Right hindlimb (tissue), 1 donor: ENCODE results near the gene CYBC1.

Experiments
- DNase-seq: peaks from one replicate; pipeline ENCODE4 v3.0.0-alpha.2; 2018

The CYBC1 gene

DNA sequence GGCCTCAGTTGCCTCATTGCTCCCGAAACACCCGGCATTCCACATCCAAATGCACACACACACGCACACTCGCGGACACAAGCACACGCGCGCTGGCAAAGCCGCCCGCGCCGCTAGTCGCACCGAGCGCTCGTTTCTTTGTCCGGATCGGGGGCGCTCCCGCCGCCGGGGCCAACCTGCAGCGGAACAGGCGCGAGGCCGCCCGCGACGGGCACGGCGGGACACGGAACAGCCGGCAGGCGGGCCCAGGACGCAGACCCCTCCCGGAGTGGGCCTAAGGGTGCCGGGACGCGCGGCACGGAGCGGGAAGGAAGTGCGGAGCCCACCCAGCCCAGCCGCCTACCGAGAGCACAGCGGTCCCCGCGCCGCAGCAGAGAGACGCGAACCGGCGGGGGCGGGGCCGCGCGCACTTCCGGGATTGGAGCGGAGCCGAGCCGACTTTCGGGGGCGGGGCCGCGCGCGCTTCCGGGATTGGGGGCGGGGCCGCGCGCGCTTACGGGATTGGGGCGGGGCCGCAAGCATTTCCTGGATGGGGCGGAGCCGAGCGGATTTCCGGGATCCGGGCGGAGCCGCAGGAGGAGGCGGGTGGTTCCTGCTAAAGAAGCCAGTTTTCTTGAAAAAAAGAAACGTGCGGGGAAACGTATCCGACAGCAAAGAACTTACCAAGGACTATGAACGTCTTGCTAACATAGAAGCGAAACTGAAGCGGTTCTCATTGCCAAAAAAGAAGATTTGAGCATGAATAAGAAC, at the start of gene CYBC1:
CYBC1 (minus strand) TSS at position 396 of the 750 bp plus-strand sequence. CDS start 1,498 bp downstream, outside the sequence.
- peak; percentile 95 for DNase-seq

DNA sequence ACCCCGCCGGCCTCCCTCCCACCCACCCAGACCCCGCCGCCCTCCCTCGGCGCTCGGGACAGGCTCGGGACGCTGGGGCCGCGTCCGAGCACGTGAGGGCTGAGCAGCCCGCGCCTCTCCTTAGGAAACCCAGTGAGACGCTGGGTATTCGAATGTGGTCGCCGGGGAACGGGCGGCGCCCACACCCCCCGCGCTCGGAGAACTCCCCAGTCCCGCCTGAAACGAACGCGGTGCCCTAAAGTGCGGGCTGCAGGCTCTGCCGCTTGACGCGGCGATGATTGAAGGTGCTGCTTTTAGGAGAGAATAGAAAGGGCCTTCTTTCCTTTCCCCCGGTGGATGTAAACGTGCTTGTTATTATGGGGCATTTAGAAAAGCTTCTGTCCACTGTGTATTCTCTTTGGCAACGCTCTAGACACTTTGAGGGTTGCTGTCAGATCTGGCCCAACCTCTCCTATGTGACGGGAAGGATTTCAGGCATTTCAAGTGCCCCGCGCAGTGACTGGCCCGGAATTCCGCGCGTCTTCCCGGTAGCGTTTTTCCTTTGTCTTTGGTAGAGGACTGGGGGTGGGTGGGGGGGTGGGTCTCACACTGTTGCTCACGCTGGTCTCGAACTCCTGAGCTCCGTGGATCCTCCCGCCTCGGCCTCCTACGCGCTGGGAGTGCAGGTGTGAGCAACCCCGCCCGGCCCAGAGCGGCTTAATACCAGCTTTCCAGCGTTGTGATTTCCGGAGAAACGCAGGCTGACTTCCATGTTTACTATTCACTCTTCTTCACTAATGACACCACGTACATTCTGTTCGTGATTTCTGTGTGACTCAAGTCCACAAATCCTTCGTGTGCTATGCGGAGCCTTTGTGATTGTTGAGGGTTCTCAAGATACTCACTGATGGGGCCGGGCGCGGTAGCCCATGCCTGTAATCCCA, 47.2 kb upstream of the CYBC1 start:
- no peak for DNase-seq

DNA sequence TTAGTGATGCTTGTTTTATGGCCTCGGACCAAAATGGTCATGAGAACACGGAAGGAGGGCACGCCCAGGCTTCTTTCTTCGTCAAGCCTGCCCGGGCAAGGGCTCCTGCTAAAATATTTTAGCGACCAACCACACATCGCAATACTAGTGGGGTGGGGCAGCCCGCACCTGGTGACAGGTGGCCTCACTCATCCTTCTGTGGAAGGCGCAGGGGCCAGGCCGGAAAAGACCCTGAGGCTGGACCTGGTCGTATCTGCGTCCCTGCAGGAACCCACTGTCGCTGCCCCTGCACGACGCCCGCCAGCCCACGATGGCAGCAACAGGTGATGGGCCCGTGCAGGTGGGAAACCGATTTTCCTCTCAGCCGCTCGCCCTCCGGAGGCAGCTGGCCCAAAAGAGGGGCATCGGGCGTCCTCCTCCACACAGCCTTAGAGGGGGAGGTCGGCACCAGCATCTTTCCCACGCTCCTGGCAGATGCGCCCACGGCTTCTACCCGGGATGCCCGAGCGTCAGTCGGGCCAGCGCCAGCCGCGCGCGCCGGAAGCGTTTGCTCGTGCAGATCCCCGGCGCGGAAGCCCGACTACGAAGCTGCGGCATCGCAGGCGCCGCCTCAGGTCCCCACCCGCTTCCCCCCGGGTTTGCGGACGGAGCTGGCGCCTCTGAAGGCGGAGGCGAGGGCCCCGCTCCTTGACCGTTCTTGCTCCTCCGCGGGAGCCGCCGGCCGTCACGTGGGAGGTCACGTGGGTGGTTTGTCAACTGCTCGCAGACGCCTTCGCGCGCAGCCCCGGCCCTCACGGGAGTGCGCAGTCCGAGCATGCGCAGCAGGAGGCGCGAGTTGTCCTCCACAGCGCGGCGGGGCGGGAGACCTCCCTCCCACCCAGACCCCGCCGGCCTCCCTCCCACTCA, 46.2 kb upstream of the CYBC1 start:
- DNase-seq, result peak; percentile 96

DNA sequence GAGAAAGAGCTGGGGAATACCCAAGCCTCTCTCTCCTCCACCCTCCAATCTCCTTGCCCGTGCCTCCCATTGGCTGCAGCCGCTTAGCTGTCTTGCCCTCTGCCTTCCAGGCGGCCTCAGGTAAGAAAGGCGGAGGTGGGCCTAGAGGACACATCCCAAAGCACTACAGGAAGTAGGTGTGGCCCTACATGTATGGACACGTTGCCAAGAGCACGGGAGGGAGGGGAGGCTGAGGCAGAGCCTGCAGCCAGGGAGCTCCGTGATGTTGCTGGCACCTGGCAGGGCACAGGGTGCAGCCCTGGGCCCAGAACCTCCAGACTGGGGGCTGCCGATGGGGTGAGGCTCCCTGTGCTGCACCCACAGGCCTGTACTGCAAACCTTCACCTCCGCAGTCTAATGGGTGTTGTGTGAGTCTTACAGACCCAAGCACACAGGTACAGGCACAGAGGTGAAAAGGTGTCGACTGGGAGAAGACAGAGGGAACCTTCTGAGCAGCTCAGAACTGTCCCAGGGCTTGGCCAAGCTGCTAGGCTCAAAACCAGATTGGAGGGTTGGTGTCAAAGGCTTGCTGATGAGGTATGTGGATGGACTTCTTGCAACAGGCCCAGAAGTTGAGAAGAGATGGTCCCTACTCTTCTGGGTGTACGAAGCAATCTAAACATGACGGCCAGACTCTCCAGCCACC, 45.4 kb upstream of the CYBC1 start:
- DNase-seq, result no peak

DNA sequence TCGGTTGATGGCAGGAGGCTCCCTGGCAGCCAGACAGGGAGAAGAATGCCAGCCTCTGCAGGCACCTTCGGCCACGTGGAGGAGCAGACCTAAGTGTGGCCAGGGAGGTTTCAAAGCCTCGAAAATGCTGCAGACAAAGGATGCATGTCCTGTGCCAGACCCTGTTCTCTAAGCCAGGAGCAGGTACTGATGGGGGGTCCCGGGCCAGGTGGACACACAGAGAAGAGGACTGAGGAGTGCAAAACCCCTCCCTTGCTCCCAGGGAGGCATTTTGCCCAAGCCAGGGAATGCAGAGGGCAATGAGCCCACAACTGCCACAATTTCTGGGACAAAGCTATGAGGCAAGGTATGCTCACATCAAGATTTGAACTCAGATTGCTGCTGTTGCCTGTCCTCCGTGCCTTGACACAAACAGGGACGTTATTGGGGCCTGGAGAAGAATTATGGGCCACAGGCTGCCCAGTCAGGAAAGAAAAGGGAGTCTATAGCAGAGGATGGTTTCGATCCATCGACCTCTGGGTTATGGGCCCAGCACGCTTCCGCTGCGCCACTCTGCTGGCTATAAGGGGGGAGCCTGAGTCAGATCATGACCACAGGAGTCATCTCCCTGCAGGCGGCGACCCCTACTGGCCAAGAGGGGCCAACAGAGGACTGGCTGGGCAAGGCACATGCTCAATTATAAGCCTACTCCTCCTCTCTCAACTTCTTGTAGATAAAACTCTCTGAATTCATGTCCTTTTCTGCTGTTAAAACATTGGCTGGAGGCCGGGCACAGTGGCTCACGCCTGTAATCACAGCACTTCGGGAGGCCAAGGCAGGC, 43.9 kb upstream of the CYBC1 start:
- DNase-seq, result peak; percentile 95

DNA sequence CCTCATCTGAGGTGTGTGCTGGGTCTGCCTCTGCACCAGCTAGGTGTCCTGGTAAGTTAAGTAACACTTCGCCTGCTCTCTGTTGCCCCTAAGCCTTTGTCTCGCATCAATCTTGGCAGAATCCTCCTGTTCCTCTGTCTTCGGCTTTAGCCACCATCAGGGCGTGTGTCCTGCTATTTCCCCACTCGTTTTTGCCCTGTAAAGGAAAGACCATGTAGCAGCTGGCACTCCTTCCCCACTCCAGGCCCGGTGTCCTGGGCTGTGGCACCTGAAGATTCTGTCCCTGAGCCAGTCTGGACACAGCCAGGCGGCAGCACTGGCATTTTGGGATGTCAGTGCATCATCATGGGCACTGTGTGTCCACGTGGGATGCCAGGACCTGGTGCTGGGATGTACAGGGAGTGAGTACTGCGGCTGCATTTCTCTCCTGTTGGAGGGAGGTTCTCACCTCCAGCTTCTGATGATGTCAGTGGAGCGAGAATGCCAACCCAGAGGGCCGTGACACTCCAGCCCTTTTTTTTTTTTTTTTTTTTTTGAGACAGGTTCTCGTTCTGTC, 42.8 kb upstream of the CYBC1 start:
- DNase-seq, result no peak

DNA sequence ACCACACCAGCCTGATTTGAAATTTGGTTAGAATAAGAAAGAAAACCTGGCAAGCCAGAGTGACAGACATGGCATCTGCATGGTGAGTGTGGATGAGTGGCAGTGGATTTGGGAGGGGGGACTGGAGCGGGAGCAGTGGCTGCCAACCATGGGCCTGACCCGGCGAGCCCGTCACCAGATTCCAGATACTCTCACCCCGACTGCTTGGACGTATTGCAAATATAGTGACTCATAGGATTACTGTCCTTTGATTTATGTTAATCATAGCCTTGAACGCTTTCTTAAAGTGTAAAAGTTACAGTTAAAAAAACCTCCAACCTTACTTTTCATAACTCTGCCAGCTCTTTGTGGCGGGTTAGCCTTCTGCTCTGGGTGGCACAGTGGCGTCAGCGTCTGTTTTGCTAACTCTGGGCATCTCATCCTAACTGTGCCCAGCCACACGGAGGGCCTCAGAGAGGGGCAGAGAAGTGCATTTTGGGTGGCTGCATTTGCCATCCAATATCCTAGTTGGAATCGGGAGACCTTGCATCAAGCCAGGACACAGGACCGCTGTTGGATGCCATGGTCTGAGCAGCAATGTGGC, 42.2 kb upstream of the CYBC1 start:
- DNase-seq, result no peak

DNA sequence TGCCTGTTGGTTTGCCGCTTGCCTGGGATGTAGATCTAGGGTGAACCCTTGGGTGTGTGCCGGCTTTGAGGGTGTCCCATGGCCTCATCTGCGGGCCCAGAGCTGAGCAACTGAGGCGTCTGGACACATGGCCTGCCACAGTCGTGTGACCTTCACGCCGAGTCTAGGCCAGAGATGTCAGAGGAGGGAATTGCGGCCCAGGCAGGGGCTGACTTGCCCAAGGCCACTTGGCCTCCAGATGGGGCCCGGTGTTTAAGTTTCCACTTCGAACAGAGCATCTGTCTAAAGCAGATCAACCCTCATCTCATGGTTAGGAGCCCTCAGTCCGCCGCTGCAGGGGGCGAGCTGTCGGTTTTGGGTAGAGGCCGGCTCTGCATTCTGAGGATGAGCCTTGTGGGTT, 41.0 kb upstream of the CYBC1 start:
- no peak for DNase-seq

DNA sequence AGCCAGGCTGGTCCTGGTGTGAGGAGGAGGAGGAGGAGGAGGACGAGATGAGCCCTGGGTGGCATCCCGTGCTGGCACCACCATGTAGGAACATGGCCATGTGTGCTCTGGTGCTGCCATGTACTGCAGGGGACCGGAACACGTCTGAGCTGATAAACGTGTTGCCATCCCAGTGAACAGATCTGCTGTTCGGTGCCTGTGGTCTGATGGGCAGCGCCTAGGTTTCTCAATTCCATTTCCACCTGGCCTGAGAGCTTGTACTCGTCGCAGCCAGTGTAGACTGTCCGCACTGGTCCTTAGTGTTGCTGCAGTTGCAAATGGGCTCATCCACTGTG, 40.6 kb upstream of the CYBC1 start:
- DNase-seq, result no peak

DNA sequence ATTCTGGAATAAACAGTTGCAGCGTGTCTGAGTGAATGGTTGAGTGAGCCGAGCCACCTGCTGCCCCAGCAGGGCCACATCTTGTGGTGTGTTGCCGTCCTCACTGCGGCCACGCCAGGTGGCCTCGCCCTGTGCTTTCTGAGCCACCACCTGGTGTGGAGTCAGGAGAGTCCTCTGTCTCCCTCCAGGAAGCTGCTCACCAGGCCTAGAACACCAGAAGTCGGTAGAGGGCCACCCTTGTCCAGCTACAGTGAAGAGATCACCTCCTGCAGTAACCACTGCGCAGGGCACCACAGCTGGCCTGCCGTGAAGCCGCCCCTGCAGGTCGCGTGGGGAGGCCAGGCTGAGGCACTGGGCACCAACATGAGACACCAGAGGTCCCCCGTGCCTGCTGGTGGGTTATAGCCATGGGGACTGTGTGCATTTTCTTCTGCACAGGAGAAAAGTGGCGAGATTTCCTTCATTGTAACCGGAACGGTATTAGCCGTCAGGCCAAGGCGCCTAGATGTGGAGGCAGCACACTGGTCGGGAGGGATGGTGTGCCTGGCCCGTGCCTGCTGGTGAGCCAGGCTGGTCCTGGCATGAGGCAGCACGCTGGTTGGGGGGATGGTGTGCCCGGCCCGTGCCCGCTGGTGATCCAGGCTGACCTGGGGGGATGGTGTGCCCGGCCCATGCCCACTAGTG, 40.1 kb upstream of the CYBC1 start:
- DNase-seq, result no peak

DNA sequence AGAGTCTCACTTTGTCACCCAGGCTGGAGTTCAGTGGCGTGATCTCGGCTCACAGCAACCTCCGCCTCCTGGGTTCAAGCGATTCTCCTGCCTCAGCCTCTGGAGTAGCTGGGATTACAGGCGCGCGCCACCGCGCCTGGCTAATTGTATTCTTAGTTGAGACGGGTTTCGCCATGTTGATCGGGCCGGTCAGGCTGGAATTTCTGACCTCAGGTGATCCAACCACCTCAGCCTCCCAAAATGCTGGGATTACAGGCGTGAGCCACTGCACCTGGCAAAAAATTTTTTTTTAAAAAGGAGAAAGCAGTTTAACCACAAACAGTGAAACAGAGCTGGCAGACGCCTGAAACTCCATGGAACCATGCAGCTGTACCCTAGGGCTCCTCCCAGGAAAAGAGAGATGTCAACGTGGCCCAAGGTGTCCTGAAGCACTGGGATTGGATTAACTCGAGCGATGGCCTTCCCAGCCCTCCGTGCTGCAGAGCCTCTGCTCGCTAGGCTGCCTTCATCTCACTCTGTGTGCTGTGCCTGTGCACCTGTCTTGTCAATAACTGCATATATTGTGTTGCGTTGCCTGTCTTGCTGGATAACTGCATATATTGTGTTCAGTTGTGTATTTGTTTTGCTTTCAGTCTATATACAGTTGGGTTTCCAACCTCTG, 39.4 kb upstream of the CYBC1 start:
- DNase-seq, result no peak

DNA sequence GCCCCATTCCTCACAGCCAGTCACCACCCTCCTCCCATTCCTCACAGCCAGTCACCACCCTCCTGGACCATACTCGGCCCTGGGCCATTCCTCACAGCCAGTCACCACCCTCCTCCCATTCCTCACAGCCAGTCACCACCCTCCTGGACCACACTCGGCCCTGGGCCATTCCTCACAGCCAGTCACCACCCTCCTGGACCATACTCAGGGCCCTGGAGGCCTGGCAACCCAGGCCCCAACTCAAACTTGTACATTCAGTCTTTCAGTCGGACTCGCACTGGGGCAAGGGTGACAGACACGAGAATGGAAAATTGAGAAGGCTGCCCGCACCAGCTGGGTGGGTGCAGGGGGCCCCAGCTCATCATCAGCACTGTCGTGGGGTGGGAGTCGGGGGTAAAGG, 38.6 kb upstream of the CYBC1 start:
- DNase-seq, result peak; percentile 54

DNA sequence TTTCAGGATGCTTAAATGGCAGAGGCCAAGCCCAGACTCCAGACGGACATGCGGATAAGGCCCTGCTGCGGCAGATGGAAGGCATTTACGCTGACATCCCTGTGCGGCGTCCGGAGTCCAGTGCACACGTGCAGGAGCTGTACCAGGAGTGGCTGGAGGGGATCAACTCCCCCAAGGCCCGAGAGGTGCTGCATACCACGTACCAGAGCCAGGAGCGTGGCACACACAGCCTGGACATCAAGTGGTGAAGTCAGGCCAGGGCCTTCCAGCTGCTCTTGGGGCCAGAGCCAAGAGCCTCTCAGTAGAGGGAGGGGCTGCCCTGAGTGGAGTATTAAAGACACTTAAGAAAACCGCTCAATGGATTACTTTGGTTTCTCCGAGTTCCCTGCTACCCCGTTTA, 37.4 kb upstream of the CYBC1 start:
- DNase-seq, result no peak

DNA sequence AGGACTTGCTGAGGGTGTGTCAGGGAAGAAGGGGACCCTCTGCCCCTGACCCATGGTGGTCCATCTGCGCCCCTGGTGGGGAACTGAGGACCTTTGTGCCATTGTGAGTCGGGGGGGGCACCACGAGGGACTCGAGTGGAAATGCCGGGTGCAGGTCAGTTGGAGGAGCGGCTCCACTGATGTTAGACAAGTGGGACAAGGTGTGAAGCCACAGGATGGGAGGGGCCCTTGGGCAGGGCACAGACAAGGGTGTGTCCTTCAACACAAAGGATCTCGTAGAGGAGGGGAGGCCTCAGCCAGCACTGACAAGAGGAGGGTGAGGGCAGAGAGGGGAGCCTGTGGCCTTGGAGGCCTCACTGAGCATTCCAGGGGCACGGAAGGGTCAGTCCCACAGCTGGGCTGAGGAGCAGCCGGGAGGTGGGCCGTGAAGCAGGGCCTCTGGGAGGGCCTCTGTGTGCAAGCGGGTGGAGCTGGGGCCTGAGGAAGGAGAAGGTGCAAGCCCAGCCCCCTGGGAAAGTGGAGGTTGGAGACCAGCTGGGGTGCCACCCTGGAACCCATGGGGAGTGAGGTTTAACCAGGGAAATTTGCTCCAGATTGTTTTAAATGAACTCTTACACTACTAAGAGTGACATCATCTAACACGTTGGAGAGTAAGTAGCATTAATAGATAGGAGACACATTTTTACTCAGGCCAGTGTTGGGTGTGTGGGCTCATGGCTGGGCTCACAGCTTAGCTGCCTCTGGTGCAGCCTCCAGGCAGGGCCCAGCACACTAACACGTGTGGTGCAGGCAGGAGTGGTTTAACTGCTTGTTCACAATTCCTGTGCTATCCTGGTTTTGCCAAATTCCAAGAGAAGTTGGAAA, 35.9 kb upstream of the CYBC1 start:
- DNase-seq, result no peak

DNA sequence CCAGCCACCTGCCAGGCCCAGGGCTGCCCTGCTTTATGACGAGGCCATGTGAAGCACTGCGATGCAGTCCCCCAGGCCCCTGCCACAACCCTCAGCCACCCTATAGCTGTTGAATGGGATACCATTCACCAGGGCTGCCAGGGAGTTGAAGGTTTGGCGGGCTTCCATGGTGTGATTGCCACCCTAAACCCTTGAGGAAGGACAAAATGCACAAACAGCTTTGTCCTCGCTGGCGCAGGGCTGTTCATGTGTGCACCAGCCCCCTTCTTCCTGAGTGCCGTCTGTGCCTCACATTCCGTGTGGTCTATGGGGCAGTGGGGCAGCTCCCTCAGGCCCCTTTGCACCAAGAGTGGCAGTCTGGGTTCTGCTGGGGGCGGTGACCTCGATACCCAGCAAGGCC, 33.3 kb upstream of the CYBC1 start:
- DNase-seq, result no peak

DNA sequence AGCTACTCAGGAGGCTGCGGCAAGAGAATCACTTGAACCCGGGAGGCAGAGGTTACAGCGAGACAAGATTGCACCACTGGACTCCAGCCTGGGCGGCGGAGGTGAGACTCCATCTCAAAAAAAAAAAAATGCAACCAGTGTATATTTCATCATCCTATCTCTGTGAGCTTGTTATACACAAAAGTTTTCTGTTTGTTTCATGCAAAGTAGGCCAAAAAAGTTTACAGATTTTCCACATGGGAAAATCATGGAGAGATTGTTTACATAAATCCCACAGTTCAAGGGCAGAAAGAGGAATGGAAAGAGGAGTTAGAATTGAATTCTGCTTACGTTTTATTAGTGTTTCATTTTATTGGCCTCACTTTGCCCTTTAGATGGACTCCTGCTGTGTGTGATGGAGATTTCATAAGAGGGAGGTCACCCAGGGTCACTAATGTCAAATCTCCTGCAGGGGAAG, 32.7 kb upstream of the CYBC1 start:
- DNase-seq, result no peak

DNA sequence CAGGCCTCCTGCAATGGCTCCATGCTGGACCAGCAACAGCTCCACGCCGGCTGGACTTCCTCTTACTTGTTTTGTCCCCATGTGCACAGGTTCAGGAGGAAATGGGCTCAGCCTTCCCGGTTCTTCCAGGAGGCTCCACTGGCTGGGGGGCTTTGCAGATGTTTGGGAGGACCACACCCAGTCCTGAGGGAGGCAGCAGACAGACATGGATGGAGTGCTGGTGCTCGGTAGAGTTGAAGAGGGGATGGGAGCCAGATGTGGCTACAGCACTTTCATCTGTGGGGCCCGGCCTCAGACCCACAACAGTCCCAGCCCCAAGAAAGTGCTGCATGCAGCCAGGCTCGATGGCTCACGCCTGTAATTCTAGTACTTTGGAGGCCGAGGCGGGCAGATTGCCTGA, 29.8 kb upstream of the CYBC1 start:
- no peak for DNase-seq

DNA sequence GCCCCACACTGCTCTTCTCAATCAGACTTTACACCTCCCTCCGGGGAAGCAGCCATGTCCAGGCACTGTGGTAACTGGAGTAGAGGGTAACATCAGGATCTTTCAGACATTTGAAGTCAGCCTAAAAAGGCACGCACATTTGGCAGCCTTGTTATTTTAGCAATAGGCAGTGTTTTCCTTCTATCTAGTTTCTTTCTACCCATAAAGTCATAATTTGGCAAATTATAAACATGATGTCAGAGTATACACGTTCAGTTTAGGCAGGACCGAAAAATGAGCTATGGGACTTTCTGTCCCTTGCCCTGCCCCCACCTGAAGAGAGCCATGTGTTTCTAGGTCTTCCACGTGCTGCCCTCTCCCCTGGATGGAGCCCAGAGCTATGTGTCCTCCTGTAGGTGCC, 29.1 kb upstream of the CYBC1 start:
- DNase-seq, result no peak

DNA sequence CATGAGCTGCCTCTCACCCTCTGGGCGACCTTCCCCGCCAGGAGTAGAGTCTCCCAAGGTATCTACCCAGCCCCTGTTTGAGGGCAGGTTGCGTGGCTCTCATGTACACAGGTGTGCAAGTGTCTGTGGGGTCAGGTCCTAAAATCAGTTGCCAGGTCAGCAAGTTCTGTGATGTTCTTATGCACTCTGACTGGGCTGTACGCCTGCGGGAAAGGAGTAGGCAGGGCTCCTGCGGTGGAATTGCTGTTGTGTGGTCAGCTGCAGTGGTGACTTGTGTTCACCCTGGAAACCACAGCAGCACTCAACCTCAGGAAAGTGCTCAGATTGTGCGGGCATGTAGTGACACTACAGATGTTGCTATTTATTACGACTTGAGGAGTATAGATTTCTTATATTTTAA, 27.4 kb upstream of the CYBC1 start:
- DNase-seq, result no peak
